GM19025 (cell line): Measurements from ENCODE around the gene CERS6.
"Not testable (repeated sequence)": the region's sequence is repeated elsewhere in the genome, so short reads cannot be mapped to it uniquely, and the experiment has no call there.

Source experiments
- ATAC-seq: cut with Tn5 transposase; IDR thresholded peaks from one replicate; pipeline ENCODE4 v1.9.1; 2021; ENCODE audit warnings: mild to moderate bottlenecking, low read depth, moderate library complexity; ENCODE audit not compliant: unreplicated experiment

Gene CERS6

GRCh38 chr2:168495524-168495923, 39.5 kb downstream of the CERS6 start:
- ATAC-seq: peak; percentile 87

DNA sequence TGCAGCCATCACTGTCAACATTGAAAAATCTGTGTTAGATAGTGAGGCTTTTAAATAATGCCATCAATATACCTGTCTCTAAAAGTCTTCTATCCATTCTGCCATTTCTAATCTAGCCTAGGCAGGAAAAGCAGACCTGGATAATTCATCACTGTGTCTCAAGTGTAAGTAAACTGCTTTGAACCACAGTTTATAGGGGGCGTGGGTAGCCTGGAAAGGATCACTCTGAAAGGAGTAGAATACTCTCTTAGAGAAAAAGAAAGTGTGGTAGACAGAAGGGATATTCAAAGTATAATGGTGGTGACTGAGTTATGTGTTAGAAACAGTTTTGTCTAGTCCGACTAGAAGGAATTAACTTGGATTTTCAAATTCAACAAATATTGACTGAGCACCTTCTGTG, 40.8 kb downstream of the CERS6 start:
- ATAC-seq: no peak

DNA sequence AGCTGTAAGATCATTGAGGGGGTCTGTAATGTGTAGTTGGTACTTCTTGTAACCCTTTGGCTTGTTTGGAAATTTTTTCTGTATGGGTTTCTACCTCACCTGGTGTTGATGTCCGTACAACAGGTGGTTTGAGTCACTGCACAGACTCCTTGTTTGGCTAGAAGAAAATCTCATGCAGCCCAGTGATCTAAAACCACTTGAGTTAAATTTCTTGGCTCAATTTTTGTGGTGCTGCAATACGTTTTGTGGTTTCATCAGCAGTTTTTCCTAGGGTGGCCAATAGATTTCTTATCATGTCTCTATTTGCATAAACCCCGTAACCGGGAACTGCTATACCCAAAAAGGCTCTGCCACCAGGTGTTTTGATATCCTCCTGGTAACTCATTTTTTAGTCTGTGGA, 43.4 kb downstream of the CERS6 start:
- ATAC-seq: no peak

DNA sequence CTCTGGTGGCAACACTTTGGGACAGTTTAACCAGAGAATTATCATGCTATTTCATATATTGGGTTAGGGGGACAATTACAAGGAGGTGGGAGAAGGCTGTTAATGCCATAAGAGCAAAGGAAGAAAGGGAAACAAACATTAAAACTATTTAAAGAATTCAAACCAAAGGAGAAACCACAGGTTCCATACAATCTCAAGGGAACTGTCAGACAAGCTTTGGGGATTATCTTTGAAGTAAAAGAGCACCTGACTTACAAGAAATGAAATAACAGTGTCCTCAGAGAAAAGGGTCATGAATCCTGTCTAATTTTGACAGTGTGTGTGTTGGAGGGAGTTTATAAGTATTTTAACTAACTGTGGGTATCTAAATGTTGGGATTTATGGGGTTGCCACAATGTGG, 44.4 kb downstream of the CERS6 start:
- no peak for ATAC-seq

GRCh38 chr2:168501466-168502065, 45.5 kb downstream of the CERS6 start:
- no peak for ATAC-seq

DNA sequence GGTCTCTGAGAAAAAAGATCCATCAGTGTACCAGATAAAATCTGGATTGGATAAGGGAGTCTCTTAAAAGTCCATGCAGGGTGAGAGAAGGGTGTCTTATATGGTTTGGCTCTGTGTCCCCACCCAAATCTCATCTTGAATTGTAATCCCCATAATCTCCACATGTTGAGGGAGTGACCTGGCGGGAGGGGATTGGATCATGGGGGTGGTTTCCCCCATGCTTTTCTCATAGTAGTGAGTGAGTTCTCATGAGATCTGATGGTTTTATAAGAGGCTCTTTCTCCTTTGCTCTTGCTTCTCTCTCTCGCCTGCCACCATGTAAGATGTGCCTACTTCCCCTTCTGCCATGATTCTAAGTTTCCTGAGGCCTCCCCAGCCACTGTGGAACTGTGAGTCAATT, 46.8 kb downstream of the CERS6 start:
- not testable (repeated sequence) for ATAC-seq

- ATAC-seq: no peak
Measured at GRCh38 chr2:168503901-168504300, 47.8 kb downstream of the CERS6 start.

DNA sequence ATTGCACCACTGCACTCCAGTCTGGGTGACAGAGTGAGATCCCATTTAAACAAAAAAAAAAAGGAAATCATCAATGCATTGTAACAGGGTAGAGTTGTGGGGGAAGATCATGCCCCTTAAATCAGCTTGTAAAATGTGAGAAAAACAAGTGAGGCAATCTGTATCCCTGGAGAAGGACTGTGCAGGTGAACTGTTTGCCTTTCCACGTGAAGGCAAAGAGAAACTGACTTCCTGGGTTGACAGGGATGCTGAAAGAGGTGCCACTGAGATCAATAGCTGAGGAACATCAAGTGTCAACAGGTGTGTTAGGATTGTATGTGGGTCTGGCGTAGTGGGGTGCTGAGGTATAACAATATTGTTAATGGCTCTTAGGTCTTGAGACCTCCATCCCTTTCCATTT, 48.3 kb downstream of the CERS6 start:
- no peak for ATAC-seq

- no peak for ATAC-seq
Measured at GRCh38 chr2:168510125-168510756, 54.2 kb downstream of the CERS6 start.

DNA sequence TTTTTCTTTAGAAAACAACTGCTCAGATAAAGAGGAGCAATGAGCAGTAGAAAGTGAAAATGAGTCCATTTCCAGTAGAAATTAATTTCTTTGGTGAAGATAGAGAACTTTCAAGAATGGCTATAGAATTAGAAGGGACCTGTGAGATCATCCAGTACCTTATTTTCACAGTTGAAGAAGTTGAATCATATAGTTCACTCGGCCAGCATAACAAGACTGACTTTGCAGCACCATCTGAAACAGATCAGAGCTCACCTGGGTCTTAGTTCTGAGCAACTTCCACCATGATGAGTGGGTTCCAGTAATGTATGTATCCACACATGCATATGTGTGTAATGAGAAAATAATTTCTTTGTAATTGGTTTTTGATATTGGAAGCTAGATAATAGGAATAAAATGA, 58.6 kb downstream of the CERS6 start:
- ATAC-seq: no peak

DNA sequence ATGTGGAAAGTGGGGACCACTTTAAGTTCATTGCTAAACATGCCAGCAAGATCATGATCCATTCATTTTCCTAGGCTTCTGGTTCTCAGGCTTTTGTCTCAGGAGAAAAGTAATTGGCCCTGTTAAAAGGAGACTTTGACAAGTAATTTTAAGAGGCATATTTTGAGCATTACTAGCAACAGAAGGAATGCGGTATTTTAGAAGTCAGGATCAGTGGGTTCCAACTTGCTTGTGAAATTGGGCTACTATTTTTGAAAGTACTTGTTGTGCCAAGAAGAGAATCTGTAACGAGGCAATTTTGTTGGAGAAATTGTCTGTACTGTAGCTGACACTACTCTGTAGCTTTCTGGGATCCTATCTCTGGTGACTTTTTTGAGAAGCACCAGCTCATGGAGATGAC, 59.4 kb downstream of the CERS6 start:
- no peak for ATAC-seq

DNA sequence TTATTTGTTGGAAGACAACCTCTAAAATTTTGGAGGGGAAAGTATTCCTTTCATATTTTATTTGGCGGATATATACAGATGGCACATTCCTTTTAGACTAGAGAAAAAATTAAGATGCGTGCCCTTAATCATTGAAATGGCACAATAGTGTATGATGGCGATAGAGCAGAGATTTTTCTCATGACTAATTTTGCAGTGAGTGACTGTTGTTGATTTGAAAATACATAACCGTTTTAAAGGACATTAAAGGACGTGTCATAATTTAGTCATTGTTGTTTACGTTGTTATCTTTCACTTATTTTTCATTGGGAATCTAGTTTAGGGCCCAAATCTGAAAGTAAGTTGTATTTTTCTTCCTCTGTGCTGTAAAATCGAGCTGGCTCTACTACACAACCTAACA, 61.7 kb downstream of the CERS6 start:
- no peak for ATAC-seq

DNA sequence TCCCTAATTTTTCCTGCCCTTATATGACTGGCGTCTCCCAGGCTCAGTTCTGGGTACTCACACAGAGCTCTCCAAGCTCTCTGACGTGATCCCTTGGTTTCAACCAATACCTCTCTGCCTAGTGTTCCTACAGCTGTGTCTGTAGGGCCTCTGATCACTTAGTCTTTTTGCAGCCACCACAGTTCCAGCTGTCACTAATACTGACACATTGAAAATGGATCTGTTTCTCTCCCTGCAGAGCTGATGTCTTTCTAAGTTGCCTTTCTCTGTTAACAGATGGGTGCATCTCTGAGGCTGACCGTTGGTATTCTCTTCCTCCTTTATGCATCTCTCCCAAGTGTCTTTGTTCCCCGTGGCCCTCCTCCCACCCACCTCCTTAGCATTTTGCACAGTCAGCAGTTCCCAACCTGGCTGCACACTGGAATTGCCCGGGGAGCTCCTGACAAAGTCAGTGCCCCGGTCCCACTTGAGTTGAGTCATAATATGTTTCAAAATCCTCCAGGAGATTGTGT, 62.5 kb downstream of the CERS6 start:
- ATAC-seq: no peak

DNA sequence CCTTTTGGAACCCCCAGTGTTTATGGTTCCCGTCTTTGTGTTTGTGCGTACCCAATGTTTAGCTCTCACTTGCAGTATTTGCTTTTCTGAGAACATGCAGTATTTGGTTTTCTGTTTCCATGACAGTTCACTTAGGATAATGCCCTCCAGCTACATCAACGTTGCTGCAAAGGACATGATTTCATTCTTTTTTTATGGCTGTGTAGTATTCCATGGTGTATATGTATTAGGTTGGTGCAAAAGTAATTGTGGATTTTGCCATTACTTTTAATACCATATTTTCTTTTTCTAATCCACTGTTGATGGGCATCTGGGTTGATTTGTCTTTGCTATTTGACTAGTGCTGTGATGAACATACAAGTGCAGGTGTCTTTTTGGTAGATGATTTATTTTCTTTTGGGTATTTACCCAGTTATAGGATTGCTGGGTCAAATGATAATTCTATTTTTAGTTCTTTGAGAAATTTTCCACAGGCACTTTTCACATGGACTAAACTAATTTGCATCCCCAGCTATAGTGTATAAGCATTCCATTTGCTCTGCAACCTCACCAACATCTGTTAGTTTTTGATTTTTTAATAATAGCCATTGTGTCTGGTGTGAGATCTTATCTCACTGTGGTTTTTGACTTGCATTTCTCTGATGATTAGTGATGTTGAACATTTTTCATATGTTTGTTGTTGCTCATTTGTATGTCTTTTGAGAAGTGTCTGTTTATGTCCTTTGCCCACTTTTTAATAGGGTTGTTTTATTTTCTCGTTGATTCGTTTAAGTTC, 63.6 kb downstream of the CERS6 start:
- ATAC-seq: no peak

GRCh38 chr2:168521053-168521741, 65.1 kb downstream of the CERS6 start:
- ATAC-seq: no peak

DNA sequence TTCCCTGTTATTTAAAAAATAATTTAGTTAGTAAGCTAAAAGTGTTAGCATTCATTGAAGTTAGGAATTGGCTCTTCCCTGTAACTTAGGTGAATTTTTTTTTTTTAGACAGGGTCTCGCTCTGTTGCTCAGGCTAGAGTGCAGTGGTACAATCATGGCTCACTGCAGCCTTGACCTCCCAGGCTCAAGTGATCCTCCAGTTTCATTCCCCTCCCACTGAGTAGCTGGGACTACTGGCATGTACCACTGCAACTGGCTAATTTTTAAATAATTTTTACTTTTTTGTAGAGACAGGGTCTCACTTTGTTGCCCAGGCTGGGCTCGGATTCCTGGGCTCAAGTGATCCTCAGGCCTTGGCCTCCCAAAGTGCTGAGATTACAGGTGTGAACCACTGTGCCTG, 66.4 kb downstream of the CERS6 start:
- no peak for ATAC-seq

DNA sequence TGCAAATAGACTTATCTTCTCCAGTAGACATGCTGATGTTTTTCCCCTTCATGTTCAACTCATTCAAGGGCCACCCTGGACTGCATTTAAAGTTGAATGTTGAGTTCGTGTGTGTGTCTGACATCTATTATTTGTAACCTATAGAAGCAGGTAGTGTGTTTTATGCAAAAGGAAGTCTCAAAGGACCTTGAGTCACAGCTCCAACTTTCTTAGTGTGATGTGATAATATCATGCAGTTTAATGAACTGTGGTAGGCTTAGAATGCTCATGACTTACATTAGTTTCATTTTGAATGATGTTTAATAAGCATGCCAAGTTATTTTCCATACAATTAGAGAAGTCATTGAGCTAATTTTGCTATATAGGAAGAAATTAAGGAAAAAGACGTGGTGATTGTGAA, 67.9 kb downstream of the CERS6 start:
- no peak for ATAC-seq

DNA sequence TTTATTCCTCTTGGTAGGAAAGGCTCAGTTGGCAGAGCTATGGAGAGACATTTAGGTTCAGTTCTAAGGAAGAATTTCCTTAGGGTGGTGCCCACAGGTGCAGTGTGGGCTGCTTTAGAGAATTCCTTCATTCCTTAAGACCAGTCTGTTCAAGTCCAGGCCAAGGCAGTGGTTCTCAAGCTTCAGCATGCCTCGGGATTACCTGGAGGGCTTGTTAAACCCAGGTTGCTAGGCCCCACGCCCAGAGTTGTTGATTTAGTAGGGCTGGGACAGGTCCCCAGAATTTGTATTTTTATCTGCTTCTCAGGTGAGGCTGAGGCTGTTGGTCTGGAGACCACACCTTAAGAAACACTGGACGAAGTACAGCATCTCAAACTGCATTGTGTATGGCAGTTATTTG, 68.9 kb downstream of the CERS6 start:
- ATAC-seq: no peak

DNA sequence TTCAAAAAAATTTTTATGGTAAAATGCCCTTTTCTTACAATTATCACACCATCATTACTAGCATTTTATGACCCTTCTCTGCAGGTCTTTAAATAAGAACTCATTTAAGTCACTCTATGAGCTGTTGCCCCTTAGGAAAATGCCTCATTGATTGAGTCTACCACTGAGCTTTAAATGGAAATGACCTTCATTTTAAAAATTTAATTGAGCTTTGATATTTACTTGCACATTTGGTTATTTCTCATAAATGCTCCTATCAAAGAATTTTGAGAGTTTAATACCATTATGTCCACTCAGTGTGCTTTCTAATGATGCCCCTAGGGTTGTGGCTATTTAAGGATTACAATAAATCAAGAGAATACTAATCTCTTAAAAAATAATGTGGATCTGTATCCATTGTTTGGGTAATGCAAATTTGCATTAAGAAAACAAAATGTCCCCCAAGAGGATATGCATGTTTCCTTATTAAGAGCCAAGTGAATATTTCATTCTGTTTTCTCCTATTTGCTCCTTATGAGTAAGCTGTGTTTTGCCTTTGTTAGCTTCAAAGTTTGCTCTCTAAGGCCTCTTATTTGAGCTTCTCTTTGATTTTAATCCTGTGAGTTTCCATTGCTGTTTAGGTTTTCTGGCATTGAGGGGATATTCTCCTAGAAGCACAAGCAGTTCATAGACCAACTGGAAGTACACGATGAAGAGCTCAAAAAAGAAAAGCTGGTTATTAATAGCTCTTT, 69.8 kb downstream of the CERS6 start:
- no peak for ATAC-seq

- no peak for ATAC-seq
Measured at GRCh38 chr2:168526641-168527040, 70.6 kb downstream of the CERS6 start.
